Measurements from ENCODE around the gene NAT8L. TPM values are rescaled to one million over a fixed set of nuclear protein-coding genes. Genes with fewer than 3 reads are reported as not detected.

The NAT8L gene
- total and polyA plus RNA-seq, 2 of the 4 experiments (the other 2 are of a cell fraction): 0.05 TPM; not detected in 1

DNA sequence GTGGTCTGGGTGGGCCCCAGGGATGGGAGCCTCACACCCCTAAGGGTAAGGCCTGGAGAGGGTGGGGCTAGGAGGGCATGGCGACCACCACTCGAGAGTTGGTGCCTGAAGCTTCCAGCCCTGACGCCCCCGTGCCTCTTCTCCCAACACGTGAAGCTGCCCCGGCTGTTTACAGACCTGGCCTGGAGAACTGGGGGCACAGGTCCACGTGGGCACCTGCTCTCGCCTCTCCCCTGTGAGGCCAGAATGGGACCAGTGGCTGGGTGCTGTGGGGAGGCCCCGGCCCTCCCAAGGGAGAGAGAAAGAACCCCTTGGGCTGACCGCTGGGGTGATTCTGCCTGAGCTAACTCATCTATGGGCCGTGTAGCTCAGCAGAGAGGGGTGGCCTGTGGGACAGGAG lies 15.5 kb downstream of the NAT8L start:
- Histone ChIP-seq H3K4me1 (ENCODE audit: control insufficient read depth, insufficient read depth, low read length) (no peaks in the 10 kb centered on the region), H3K14ac (replicated peaks; ENCODE audit: low read depth, low read length) (no peak overlapping the region), H3K27me3 (ENCODE audit: control insufficient read depth, insufficient read depth, low read length) (peaks cover 21% of the 10 kb centered on the region), H4K91ac (ENCODE audit: insufficient read depth, low read depth, low read length) (no peak overlapping the region), H3K4ac (ENCODE audit: low read depth, low read length) (no peak overlapping the region), H2BK120ac (ENCODE audit: low read depth, low read length) (no peak overlapping the region), H3K18ac (ENCODE audit: low read depth, low read length) (no peak overlapping the region), H2BK15ac (ENCODE audit: low read depth, low read length) (no peak overlapping the region), H3K56ac (ENCODE audit: extremely low read depth, insufficient read depth, low read length) (no peak overlapping the region), H2BK20ac (ENCODE audit: low read depth, low read length) (no peak overlapping the region), H4K20me1 (ENCODE audit: insufficient read depth, low read length) (no peaks in the 10 kb centered on the region), H3K9me3 (ENCODE audit: control insufficient read depth, insufficient read depth, low read length) (no peaks in the 10 kb centered on the region), H2AK5ac (ENCODE audit: low read depth, low read length) (no peak overlapping the region), H3K23ac (ENCODE audit: low read depth, low read length) (no peak overlapping the region), H3K9me1 (ENCODE audit: insufficient read depth, low read length) (no peaks in the 10 kb centered on the region), H4K8ac (ENCODE audit: low read depth in 2 of 2, low read length in 2 of 2) (no peak overlapping the region), H3K79me1 (ENCODE audit: low read depth in 1 of 2, low read length in 2 of 2) (no peaks in the 10 kb centered on the region), H3K4me3 (ENCODE audit: insufficient read depth, low read depth, low read length) (no peak overlapping the region), H2BK5ac (ENCODE audit: low read depth, low read length, poor library complexity, severe bottlenecking) (no peak overlapping the region), H3K9ac (ENCODE audit: low read depth, low read length) (no peak overlapping the region), H3K4me2 (ENCODE audit: low read depth, low read length) (no peak overlapping the region), H4K5ac (ENCODE audit: low read depth, low read length) (no peak overlapping the region), H3K36me3 (ENCODE audit: control insufficient read depth, insufficient read depth, low read length) (no peaks in the 10 kb centered on the region), H3K27ac (ENCODE audit: insufficient read depth, low read length) (no peak overlapping the region), H2AFZ (replicated peaks; ENCODE audit: low read length, poor library complexity) (no peak overlapping the region), H2AK9ac (replicated peaks; ENCODE audit: low read depth, low read length, poor library complexity) (no peak overlapping the region)
- TF ChIP-seq MAZ (IDR thresholded peaks at IDR 0.05; ENCODE audit: borderline replicate concordance, low read depth, low read length) (no peak), RAD21 (IDR thresholded peaks at IDR 0.05; ENCODE audit: low read length) (no peak), POLR2A (IDR thresholded peaks at IDR 0.05; ENCODE audit: low read depth, low read length) (no peak), NFE2L2 (IDR thresholded peaks at IDR 0.05; ENCODE audit: low read depth, low read length) (no peak), MAFK (IDR thresholded peaks at IDR 0.05; ENCODE audit: low read depth, low read length) (no peak)
- ChIA-PET POLR2A (ENCODE audit: unreplicated experiment) (no interaction called here), CTCF (no interaction called here)
- no TSS peak for BruUV-seq (replicated peaks)
- dilution Hi-C loops (cut with HindIII; ENCODE audit: low sequenced_read_pairs, unreplicated experiment) (no loop called here), in situ Hi-C loops (cut with MboI; ENCODE audit: low sequenced_read_pairs) (no loop called here), intact Hi-C loops (cut with micrococcal nuclease) (no loop called here)
- ATAC-seq (ENCODE audit: low read depth): no peak
- WGBS, 2 experiments (ENCODE audit: extremely low coverage in 2 of 2, insufficient read length in 1 of 2): no CpG with 5 or more reads among the region's 11 CpGs
- no peak for DNase-seq
